Loucy (cell line): Measurements from ENCODE around the gene CRYBG2.

Experiments
- H2AFZ ChIP-seq: fragments of 200-600 bp; sonication (generic); 2 replicates; pipeline ENCODE4 v1.6.0; 2016; ENCODE audit warnings: antibody characterized with exemption, mild to moderate bottlenecking, low read length, moderate library complexity
- H3F3A ChIP-seq: fragments of 200-600 bp; 2 replicates; pipeline ENCODE4 v1.6.0; 2016; ENCODE audit warnings: antibody characterized with exemption, low read depth, mild to moderate bottlenecking
- H3K27me3 ChIP-seq: fragments of 200-600 bp; sonication (generic); 2 replicates; pipeline ENCODE4 v1.6.1; 2014; ENCODE audit warnings: low read length, mild to moderate bottlenecking; ENCODE audit not compliant: insufficient read depth, poor library complexity, severe bottlenecking
- H3K36me3 ChIP-seq: fragments of 200-600 bp; sonication (generic); 2 replicates; pipeline ENCODE4 v1.6.1; 2016; ENCODE audit warnings: low read length; ENCODE audit not compliant: insufficient read depth
- H3K4me1 ChIP-seq: fragments of 200-600 bp; sonication (generic); 2 replicates; pipeline ENCODE4 v1.5.1; 2014; ENCODE audit warnings: low read length, mild to moderate bottlenecking; ENCODE audit not compliant: insufficient read depth, poor library complexity, severe bottlenecking
- H3K4me2 ChIP-seq: fragments of 200-600 bp; sonication (generic); 2 replicates; pipeline ENCODE4 v1.6.0; 2014; ENCODE audit warnings: antibody characterized with exemption, low read length, low read depth, mild to moderate bottlenecking; ENCODE audit not compliant: poor library complexity, severe bottlenecking
- H3K4me3 ChIP-seq: fragments of 200-600 bp; sonication (generic); 2 replicates; pipeline ENCODE4 v1.5.1; 2014; ENCODE audit warnings: low read length, mild to moderate bottlenecking, mixed read lengths; ENCODE audit not compliant: poor library complexity, severe bottlenecking
- H3K79me2 ChIP-seq: fragments of 200-600 bp; sonication (generic); 2 replicates; pipeline ENCODE4 v1.6.1; 2014; ENCODE audit warnings: low read length; ENCODE audit not compliant: insufficient read depth
- H3K9ac ChIP-seq: fragments of 200-600 bp; sonication (generic); 2 replicates; pipeline ENCODE4 v1.6.0; 2014; ENCODE audit warnings: mild to moderate bottlenecking, low read depth, low read length, moderate library complexity; ENCODE audit not compliant: poor library complexity, severe bottlenecking
- H3K9me2 ChIP-seq: fragments of 200-600 bp; sonication (generic); replicated peaks from 2 replicates; pipeline ENCODE4 v1.6.1; 2016; ENCODE audit warnings: low read depth, low read length, mixed read lengths
- H3K9me3 ChIP-seq: fragments of 200-600 bp; sonication (generic); 2 replicates; pipeline ENCODE4 v1.6.1; 2014; ENCODE audit warnings: mild to moderate bottlenecking, antibody characterized with exemption, low read length, low read depth; ENCODE audit not compliant: insufficient read depth
- H4K20me1 ChIP-seq: fragments of 200-600 bp; sonication (generic); 2 replicates; pipeline ENCODE4 v1.6.0; 2014; ENCODE audit warnings: antibody characterized with exemption, low read length, mild to moderate bottlenecking; ENCODE audit not compliant: insufficient read depth, poor library complexity, severe bottlenecking
- EZH2phosphoT487 ChIP-seq: fragments of 200-600 bp; IDR thresholded peaks from 2 replicates; pipeline ENCODE4 v1.6.1; 2018; ENCODE audit warnings: antibody characterized with exemption, mild to moderate bottlenecking, moderate library complexity, borderline replicate concordance
- TF ChIP-seq, protein P1 (sequence below): fragments of 200-600 bp; sonication (generic); conservative IDR thresholded peaks from 2 replicates; pipeline ENCODE4 v1.5.1; 2014; ENCODE audit warnings: mild to moderate bottlenecking, antibody characterized with exemption, low read length

The CRYBG2 gene

GRCh38 chr1:26306290-26307229, 47.4 kb downstream of the CRYBG2 start, which contains the start of gene UBXN11:
UBXN11 (minus strand) TSS chr1:26306636; CDS start chr1:26302883, 3,753 bp downstream.
- Histone ChIP-seq H3K36me3 (no peaks in the 10 kb centered on the region), H3K9ac (peak within 1 kb of the TSS; percentile 88), H3K9me2 (no peaks in the 10 kb centered on the region), H3K4me3 (peak within 1 kb of the TSS; percentile 98), H3K4me2 (peak within 1 kb of the TSS; percentile 98), H3K4me1 (peaks cover 20% of the 10 kb centered on the region), H3K79me2 (peaks cover 5% of the 10 kb centered on the region; the same call in 1 of the 2 replicates), H3K9me3 (no peaks in the 10 kb centered on the region), H3K27me3 (no peaks in the 10 kb centered on the region), H2AFZ (peak within 1 kb of the TSS; percentile 91), H4K20me1 (no peaks in the 10 kb centered on the region), H3F3A (no peaks in the 10 kb centered on the region)
- TF ChIP-seq, protein P1, sequence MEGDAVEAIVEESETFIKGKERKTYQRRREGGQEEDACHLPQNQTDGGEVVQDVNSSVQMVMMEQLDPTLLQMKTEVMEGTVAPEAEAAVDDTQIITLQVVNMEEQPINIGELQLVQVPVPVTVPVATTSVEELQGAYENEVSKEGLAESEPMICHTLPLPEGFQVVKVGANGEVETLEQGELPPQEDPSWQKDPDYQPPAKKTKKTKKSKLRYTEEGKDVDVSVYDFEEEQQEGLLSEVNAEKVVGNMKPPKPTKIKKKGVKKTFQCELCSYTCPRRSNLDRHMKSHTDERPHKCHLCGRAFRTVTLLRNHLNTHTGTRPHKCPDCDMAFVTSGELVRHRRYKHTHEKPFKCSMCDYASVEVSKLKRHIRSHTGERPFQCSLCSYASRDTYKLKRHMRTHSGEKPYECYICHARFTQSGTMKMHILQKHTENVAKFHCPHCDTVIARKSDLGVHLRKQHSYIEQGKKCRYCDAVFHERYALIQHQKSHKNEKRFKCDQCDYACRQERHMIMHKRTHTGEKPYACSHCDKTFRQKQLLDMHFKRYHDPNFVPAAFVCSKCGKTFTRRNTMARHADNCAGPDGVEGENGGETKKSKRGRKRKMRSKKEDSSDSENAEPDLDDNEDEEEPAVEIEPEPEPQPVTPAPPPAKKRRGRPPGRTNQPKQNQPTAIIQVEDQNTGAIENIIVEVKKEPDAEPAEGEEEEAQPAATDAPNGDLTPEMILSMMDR = no peak
- TF ChIP-seq EZH2phosphoT487 = no peak

DNA sequence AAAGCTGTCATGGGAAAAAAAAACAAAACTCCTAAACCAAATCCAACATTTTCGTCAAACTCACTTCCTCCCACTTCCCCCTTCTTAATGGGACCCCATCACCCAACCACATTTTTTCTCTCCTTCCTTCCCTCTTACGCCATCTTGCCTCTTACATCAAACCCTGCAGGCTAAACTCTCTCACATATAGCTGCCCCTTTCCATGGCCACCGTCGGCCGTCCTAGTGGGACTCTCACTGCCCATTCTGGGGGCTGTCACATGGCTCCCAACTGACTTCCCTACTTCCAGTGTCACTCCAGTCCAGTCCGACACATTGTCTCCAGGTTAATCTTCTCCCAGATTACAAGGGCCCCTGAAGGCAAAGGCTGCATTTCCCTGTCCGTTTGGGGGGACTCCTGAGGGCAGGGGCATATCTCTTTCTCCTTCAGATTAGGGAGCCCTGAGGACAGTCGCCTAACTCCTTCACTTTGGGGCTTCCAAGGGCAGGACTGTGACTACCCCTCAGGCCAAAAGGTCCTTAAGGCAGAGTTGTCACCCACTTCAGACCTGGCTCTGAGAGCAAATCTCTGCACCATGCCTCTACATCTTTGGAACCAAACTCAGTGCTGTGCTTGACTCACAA, 48.2 kb downstream of the CRYBG2 start:
- peak overlapping the region; percentile 98 for H3K4me3 ChIP-seq
- no peaks in the 10 kb centered on the region for H3K36me3 ChIP-seq
- peak overlapping the region; percentile 98 for H3K4me2 ChIP-seq
- no peaks in the 10 kb centered on the region for H3K27me3 ChIP-seq
- peaks cover 19% of the 10 kb centered on the region for H3K4me1 ChIP-seq
- H4K20me1 ChIP-seq = no peaks in the 10 kb centered on the region
- H3K79me2 ChIP-seq = peaks cover 5% of the 10 kb centered on the region; the same call in 1 of the 2 replicates
- H3K9me2 ChIP-seq = no peaks in the 10 kb centered on the region
- peak overlapping the region; percentile 72 for H3K9ac ChIP-seq
- peak overlapping the region; percentile 89 for H2AFZ ChIP-seq
- TF ChIP-seq, protein P1 = no peak
- no peak for TF ChIP-seq EZH2phosphoT487
- H3K9me3 ChIP-seq = no peaks in the 10 kb centered on the region
- H3F3A ChIP-seq = no peaks in the 10 kb centered on the region

- Histone ChIP-seq H3K79me2 (peaks cover 5% of the 10 kb centered on the region; the same call in 1 of the 2 replicates), H3K9me3 (no peaks in the 10 kb centered on the region), H3K4me2 (no peak overlapping the region), H3K9ac (no peak overlapping the region), H3K4me3 (no peak overlapping the region), H3K36me3 (no peaks in the 10 kb centered on the region), H3K9me2 (no peaks in the 10 kb centered on the region), H3F3A (no peaks in the 10 kb centered on the region), H4K20me1 (no peaks in the 10 kb centered on the region), H2AFZ (no peak overlapping the region), H3K27me3 (no peaks in the 10 kb centered on the region), H3K4me1 (peaks cover 33% of the 10 kb centered on the region)
- TF ChIP-seq EZH2phosphoT487 = no peak
- TF ChIP-seq, protein P1 = no peak
These were observed 51.1 kb downstream of the CRYBG2 start for GRCh38 chr1:26302733-26303405.
